Activated T-helper 1 cell treated with Interleukin-2 at 50 U/mL for 16 hours (primary cell): Measurements from ENCODE around the gene IL17F.
"Not testable (repeated sequence)": the region's sequence is repeated elsewhere in the genome, so short reads cannot be mapped to it uniquely, and the experiment has no call there.

Source experiments
- DNase-seq: peaks from one replicate; pipeline ENCODE4 v3.0.0-alpha.2; 2020; ENCODE audit warnings: low read depth

The IL17F gene

DNA sequence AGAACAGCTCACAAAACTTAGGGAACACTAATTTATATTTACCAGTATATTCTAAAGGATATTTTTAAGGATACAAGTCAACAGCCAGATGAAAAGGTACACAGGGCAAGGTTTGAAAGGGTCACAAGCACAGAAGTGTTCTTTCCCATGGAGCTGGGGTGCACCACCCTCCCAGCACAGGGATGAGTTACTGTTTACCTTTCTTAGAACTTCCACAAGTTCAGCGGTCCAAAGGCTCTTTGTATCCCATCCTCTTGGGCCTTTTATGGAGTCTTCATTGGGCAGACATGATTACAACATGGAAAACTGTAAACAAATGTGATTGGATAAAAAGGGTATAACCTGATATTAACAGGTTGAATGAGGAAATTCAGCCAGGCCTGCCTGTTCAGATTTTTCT is 1.1 kb upstream of the IL17F start:
- DNase-seq = no peak

DNA sequence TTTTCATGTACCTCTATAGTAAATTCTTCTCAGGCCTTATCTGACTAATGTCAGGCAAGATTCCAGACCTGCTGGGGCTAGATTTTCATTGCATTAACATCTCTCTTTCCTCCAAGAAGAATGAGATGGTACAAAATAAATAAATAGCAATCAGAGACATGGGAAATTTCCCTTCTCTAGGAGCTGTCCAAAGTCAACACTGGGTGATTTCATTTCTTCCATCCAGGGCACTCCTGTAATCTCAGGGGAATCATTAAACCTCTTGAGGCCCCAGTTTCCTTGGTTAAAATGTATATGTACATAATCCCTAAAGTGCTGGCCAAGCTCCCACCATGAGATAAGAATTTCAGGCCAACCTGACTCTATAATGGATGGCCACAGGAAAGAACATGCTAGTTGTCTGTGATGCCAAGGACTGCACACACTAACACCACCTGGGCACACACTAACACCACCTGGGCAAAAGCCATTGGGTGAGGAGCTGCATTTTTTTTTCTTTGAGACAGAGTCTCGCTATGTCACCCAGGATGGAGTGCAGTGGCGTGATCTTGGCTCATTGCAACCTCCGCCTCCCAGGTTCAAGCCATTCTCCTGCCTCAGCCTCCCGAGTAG is 912 bp downstream of the IL17F start:
- no peak for DNase-seq

DNA sequence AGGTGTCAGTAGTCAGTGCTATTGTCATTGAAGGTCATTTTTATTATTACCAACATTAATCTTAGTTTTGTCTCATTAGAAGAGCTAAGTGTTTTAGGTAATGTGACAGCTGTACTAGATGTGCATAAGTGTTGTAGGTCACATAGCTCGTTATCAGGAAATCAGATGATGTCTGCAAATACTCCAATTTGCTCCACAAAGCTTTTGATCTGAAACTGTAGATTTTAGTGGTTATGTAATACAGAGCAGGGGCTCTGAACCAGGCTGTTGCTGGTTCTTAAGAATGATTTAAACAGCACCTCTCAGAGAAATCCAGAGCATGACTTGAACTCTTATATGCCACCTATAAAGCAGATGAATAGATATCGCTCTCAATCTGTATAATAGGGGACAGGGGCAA is 2.5 kb downstream of the IL17F start:
- DNase-seq = no peak

DNA sequence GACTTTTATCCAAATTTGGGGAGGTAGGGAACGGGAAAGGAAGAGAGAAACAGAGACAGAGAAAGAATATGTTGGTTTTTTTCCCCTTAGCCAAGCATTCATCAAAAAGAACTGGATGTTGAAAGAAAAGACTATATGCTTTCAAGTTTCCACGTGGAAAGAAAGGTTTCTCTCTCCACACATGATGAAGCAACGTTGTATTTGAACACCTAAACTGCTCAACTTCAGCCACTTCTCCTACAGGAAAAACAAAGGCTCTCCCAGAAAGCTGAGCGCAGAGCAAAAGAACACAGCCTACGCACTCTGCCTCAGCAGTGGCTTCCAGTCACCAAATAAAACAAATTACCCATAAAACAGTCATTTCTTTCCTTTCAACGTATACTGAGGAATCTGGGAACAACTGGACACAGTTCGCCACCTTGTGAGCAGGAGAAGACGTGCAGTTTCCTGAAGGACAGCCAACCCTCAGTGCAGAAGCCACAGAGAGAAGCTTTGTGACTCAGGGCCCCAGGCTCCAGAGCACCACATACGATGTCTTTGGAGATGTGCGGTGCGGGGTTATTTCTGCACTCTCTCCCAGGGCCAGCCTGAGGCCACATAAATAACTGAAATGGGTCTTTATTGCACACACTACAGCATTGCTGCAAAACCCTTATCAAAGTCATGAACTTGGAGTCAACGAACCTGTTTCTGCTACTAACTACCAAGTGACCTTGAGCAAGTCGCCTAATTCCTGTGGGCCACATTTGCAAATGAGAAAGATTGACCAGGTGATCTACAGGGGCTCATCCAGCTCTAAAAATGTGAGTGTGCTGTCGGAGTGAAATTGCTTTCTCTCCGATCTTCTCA is 10.1 kb downstream of the IL17F start:
- DNase-seq = no peak

DNA sequence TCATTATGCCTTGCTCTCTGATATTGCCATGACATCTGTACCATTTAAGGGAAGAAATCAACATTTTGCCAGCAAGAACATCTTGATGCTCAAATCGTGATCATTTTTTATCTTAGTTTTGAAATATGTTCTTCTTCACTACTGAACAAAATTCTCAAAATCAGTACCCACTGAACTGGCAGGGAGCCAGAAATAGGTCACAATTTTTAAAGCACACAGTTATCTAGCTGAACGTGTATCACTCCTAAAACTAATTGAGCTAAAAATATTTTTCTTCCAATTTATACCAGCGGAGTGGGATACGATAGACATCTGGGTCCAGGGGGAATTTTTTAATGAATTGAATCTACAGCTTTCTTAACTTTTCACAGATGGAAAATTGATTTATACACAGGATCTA is 11.3 kb downstream of the IL17F start:
- DNase-seq = no peak

DNA sequence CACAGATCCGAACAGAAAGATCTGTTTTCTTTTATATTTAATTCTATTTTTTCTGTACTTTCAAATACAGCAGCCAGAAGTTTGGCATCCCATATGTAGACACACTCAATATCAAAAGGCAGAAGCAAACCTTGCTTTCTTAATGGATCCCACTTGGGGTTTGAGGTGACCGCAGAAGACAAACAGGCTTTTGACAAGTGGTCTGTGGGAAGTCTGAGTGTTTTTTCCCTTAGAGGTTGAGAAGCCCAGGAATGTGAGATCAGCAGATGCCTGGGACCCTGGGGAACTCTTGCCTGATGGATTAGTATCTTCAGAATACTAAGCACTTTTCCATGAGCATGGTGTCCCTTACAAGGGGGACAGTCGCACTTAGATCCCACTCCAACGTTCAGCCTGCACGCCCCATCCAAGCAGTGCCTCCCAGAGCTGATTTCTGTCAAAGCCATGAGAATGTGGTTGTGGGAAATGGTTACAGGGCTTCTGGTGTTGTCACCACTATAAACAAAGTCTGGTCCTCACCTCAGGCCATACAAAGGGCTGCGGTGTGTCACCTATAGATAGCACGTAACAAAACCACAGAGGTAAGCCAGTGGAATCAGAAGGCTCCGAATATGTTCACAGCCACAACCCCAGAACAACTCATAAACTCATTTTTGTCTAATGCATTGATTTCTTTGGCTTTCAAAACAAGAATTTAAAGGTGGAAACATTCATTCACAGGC is 12.7 kb downstream of the IL17F start:
- no peak for DNase-seq

DNA sequence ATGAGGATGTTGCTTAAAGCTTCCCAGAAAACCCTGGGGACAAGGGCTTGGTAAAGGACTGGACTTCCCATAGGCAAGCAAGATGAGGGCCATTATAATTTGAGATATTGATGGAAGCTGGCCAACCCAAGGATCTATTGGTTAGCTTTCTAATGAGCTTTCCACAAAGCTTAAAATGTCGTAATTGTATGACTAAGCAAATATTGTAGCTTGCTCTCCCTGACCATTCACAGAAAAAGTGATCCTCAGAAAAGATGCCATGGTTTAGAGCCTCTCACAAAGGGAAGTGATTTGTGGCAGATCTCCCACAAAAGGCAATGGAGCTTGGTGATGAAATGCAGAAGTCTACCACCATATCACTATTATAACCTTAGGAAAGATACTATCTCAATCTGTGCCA is 13.6 kb downstream of the IL17F start:
- DNase-seq = no peak

DNA sequence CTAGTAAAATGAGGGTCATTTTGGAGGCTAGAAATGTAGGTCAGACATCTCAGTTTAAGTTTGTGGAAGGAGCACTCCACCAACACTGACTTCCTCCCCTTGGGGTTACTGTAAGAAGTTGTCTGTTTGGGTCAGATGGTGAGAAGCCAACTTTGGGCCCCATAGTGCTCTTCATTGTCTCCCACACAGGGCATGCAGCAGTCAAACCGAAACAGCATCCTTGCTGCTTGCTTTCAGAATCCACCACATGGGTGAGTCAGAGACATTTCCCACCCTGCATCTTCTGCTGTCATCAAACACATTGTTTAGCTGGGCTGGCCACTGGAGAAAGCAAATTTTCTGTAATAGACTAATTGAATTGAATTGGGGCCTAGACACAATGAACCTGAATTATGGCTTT is 16.8 kb downstream of the IL17F start:
- no peak for DNase-seq

DNA sequence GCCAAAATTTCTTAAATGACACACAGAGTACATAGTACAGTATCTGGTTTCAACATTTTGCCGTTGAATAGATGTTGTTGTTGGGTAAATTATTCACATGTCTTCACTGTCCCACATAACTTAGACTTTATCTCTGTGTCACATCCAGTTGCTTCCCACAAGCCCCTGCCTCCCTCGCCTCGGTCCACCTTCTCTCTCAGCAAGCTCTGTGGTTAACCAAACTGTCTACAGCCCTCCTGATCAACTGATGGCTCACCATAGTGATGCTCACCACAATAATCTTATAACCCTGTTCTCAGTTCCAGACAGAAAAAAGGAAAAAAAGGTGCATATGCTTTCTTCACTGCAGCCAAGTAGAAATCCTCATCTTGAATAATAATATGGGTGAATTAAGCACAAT is 23.0 kb downstream of the IL17F start:
- no peak for DNase-seq

DNA sequence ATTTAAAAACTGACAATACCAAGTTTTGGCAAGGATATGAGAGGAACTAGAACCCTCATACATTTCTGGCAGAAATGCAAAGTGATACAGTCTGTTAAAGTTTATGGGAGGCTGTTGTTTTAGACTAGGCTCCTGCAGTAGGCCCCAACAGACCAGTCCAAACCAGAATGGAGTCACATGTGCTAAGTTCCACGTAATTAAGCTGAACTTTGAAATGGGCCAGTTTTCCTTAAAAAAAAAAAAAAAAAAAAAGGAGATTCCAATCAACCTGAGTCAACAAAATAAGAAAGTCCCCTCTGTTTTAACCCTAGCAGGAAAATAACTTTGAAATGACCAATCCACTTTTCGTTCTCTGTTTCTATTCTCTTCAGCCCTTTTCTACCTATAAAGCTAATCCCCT is 26.5 kb downstream of the IL17F start:
- no peak for DNase-seq

DNA sequence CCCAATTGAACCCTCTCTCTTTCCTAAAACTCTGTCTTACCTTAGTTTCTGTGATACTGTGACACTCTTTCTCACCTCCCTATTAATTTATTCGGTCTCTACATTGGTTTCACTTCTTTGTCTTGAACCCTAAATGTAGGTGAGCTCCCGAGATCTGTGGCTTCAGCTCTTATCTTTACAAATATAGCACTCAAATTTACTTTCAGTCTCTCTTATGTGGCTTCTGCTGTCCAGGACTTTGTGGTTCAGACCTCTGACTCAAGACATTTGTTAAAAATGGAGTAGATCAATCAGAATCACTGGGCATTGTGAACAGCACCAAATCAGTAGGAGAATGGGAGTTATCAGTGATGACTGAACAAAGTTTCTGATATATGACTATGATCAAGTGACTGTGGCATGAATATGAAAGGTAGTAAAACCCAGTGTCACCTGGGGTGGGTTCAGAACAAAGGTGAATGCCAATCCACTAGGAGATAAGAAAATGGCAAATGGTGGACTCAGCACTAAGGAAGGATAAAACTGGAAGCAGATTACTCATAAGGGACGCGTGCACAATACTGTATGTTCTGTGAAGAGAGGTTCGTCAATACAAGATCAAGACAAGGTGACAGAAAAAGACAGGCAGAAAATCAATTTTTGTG is 27.2 kb downstream of the IL17F start:
- DNase-seq = no peak

DNA sequence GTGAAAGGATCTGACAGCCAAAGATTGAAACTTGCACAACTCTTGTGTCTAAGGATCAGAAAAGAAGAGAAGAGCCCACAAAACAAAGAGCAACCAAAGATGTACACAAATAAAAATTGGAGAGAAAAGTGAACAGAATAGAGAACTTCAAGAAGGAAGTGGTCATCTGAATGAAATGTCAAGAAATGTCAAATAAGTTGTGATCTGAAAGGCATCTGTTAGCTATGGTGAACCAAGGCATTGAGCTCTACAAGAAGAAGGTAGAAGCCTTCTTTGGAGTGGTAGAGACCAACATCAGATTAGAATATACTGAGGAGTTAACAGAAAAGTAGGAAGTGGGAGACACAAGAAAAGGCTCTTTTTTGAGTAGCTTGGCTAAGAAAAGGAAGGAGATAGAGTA is 28.5 kb downstream of the IL17F start:
- no peak for DNase-seq

DNA sequence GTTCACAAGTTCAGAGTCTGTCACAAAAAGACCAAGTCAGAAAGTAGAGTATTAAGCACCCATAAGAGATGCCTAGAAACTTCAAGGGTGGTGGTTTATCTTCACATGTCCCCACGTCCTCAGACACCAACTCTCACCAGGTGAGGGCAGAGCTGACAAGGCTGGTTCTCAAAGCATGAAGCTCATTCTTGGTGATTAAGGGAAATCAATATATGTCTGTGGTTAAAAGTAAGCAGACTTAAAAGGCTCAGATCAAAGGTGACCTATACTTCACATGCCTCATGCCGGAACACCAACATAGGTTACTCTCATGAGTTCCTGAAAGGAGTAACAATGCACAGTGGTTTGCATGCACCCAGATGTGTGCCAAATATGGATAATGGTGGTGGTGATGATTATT is 31.2 kb downstream of the IL17F start:
- no peak for DNase-seq

DNA sequence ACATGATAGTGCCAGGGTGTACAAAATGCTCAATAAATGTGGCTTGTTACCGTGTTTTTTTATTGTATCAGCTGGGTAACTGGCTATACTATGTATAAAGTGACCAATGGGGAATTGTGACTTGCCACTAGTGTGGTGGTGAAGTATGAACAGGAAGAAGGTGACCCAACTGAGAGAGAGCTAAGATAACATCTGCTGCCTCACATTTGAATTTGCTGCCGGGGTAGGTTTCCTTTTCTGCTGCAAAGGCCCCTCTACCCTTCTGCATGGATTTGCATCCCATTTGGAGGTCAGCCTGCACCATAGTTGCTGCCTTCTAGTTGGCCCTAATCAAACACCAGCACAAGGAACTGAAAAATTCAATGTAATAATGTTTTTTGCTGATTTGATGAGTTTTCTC is 34.1 kb downstream of the IL17F start:
- no peak for DNase-seq

DNA sequence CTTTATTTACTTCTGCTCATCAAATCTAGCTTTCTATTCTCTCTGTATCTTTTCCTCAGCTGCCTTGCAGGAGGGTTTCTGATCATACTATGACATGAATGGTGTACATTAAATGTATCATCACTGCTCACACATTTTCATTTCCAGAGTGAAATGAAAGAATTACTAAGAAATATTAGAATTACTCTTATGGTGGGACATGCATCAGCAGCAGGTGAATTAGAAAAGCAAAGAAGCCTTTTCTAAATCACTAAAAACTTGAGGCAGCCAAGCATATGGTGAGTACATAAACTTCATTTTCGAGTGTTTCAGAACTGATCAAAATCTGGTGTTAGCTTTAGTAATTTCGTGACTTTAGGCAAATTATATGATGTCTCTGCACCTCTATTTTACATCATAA is 34.5 kb downstream of the IL17F start:
- no peak for DNase-seq

DNA sequence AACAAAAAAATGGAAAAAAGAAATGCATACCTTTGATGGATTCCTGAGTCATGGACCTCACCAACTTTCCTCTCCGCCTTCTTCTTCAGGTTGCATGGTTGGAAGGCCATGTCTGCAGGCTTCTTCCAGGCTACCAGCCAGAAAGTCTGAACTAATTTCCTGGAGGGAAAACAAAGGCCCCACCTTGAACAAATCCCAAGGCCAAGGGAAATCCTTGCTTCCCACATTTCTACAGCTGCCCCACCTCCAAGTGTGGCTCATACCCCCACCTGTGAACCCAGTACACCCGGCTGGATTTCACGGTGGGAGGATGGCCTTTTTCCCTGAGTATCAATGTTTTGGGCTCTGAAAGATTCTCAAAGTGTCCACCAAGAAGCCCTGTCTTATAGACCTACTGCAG is 35.7 kb downstream of the IL17F start:
- DNase-seq = no peak

DNA sequence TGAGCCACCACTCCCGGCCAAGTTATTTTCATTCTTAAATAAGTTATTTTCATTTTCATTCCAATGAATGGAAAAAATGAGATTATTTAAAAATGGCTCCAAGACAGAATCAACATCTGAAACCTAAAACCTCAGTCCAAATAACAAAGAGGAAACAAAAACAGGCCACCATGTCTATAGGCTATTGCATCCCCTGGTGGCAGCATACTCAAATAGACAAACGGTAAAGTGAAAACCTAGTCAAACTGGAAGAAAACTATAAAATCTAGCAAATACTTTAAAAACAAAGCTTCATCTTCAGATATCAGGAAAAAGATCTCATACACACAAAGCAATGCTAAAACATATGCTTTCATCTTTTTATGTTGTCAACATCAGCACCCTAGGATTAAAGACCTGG is 37.2 kb downstream of the IL17F start:
- DNase-seq = no peak

DNA sequence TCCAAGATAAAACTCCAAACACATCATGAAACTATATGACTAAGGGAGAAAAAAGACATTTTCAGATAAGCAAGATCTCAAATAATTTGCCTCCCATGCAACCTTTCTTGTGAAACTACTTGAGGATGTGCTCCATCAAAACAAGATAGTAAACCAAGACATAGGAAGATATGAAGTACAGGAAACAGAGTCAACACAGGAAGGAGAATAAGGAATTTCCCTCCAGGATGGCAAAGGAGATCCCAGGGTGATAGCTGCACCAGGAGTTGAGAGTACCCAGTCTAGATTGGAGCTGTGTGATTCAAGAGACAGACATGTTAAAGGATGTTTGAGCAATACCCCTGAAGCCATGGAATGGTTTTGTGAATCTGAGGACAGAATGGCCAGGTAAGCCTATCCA is 42.8 kb downstream of the IL17F start:
- no peak for DNase-seq

DNA sequence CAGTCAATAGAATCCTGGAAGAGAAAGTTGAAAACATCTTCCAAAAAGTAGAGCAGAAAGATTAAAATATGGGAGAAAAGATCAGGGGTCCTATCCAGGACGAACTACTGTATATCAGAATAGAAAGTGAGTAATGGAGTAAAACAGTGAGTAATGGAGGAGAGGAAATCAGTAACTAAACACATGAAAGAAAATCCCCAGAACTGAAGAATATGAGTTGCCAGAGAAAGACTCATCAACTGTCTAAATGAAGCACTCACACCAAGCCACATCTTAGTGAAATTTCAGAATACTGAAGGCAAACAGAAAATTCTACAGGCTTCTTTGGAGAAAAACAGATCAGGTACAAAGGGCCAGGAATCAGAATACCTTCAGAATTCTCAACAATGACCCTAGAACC is 43.3 kb downstream of the IL17F start:
- DNase-seq = no peak

DNA sequence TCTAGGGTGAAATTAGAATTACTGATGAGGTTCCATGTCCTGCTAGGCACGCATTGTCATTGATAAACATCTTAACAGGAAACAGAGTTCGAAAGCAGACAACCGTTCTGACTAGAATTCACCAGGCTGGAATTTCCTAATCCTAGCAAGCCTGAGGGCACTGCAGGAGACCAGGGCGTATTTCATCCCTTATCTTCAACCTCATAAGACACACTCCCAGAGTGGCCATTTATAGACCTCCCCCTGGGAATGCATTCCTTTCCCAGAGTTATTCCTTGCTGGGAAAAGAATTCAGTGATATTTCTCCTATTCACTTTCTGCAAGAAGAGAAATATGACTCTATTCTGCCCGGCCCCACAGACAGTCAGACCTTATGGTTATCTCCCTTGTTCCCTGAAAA is 44.2 kb downstream of the IL17F start:
- DNase-seq = not testable (repeated sequence)

DNA sequence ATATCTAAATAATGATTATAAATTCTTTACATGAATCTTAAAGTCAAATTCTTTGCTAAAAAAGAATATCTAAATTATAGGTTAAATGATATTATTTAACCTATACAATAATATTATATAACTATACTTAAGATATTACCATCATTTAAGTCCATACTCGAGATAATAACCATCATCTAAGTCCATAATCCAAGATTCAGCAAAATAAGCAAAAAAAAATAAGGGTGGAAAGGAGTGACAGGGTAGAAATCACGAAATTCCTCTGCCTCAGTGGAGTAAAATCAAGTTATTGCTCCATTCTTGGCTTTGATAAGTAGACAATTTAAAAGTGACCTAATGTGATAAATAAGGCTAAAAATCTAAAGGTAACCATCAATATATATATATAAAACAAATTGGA is 48.4 kb downstream of the IL17F start:
- no peak for DNase-seq

DNA sequence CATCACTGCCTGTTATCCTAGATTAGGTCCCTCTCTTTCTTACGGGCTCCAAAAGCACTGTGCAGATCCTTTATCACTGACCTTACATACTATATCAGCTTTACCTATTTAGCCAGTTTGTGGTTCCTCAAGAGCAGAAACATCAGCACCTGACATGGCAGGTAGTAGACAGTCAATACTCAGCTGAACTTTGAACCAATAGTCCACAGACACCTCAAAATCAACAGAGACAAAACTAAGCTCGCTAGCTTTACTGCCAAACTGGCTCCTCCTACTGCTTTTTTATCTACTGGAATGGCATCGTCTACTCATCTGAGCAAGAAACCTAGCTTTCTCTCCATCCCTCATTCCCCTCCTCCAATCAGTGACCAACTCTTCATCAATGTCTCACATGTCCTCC is 52.5 kb downstream of the IL17F start:
- no peak for DNase-seq

DNA sequence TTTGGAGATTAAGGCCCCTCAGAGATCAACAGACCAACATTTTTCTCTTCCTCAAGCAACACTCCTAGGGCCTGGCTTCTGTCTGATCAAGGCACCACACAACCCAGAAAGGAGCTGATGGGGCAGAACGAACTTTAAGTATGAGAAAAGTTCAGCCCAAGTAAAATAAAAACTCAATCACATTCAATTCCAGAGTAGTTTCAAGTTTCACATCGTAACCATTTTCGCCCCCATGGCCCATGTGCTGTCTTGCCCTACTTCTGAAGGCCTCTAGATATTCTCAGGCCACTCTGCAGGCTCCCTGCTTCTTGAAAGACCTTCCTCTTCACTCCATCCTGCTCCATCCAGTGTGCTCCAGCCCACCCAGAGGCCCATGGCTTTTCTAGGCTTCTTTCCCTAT is 53.9 kb downstream of the IL17F start:
- no peak for DNase-seq
